Liver (tissue), 3 donors: ENCODE data around the gene KPNA2.

Experiments
- CTCF ChIP-seq: fragments of 150-350 bp; IDR thresholded peaks from 2 replicates; pipeline ENCODE4 v1.5.1; 2017; ENCODE audit warnings: improper control_type of control experiment, low read depth, low read length; ENCODE audit not compliant: missing input control
- EGR1 ChIP-seq, 2 donors: IDR thresholded peaks; 2 replicates each; pipeline ENCODE4 v1.6.1; 2016 to 2018; ENCODE audit warnings: antibody characterized with exemption in 2 of 2, low read depth in 2 of 2
- GABPA ChIP-seq, 2 donors: IDR thresholded peaks in 1 of 2; conservative IDR thresholded peaks in 1 of 2; 2 replicates each; pipeline ENCODE4 v1.6.1; 2016; ENCODE audit warnings: antibody characterized with exemption in 2 of 2, mild to moderate bottlenecking in 1 of 2, moderate library complexity in 1 of 2
- HNF4G ChIP-seq: IDR thresholded peaks from 2 replicates; pipeline ENCODE4 v1.6.1; 2016; ENCODE audit warnings: antibody characterized with exemption
- JUND ChIP-seq, 2 donors: IDR thresholded peaks; 2 replicates each; pipeline ENCODE4 v1.6.1; 2016; ENCODE audit warnings: antibody characterized with exemption in 2 of 2
- MAX ChIP-seq: IDR thresholded peaks from 2 replicates; pipeline ENCODE4 v1.6.1; 2016; ENCODE audit warnings: antibody characterized with exemption
- NR2F2 ChIP-seq: IDR thresholded peaks from 2 replicates; pipeline ENCODE4 v1.6.1; 2016; ENCODE audit warnings: antibody characterized with exemption
- RAD21 ChIP-seq, 2 donors: IDR thresholded peaks; 2 replicates each; pipeline ENCODE4 v1.6.1; 2016; ENCODE audit warnings: antibody characterized with exemption in 2 of 2, mild to moderate bottlenecking in 2 of 2
- REST ChIP-seq: IDR thresholded peaks from 2 replicates; pipeline ENCODE4 v1.6.1; 2016; ENCODE audit warnings: antibody characterized with exemption, mild to moderate bottlenecking
- RXRA ChIP-seq, 2 donors: IDR thresholded peaks; 2 replicates each; pipeline ENCODE4 v1.6.1; 2017 to 2018; ENCODE audit warnings: antibody characterized with exemption in 2 of 2, mild to moderate bottlenecking in 1 of 2
- YY1 ChIP-seq: IDR thresholded peaks from 2 replicates; pipeline ENCODE4 v1.6.1; 2016; ENCODE audit warnings: antibody characterized with exemption, mild to moderate bottlenecking
- TF ChIP-seq, protein P1 (sequence below): IDR thresholded peaks from 2 replicates; pipeline ENCODE4 v1.6.1; 2016; ENCODE audit warnings: antibody characterized with exemption
- donor health status: healthy.
- donor health status: healthy.

DNA sequence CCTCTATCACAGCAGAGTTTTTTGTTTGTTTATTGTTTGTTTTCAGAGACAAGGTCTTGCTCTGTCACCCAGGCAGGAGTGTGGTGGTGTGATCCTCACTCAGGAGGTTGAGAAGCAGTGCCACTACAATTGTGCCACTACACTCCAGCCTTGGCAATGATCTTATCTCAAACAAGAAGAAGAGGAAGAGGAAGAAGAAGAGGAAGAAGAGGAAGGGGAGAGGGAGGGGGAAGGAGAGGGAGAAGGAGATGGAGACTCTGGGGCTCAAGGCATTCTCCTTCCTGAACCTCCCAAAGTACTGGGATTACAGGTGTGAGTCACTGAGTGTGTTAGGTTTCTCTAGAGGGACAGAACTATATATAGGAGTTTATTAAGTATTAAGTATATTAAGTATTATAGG is 22.1 kb upstream of the KPNA2 start:
- TF ChIP-seq NR2F2 (no peak), YY1 (no peak), GABPA (IDR thresholded peaks at IDR 0.05 in 1 of 2, conservative IDR thresholded peaks at IDR 0.05 in 1 of 2) (no peak), CTCF (no peak), RAD21 (IDR thresholded peaks at IDR 0.05) (no peak), JUND (IDR thresholded peaks at IDR 0.05) (no peak), MAX (no peak), EGR1 (IDR thresholded peaks at IDR 0.05; ENCODE audit: low read depth in 2 of 2) (no peak), RXRA (IDR thresholded peaks at IDR 0.05) (no peak), REST (no peak), HNF4G (no peak)
- TF ChIP-seq, protein P1, sequence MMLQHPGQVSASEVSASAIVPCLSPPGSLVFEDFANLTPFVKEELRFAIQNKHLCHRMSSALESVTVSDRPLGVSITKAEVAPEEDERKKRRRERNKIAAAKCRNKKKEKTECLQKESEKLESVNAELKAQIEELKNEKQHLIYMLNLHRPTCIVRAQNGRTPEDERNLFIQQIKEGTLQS = no peak
